T follicular helper cell (primary cell): ENCODE results near the gene GRB2.
"Not testable (repeated sequence)": the region's sequence is repeated elsewhere in the genome, so short reads cannot be mapped to it uniquely, and the experiment has no call there.

ENCODE experiments used
- DNase-seq: peaks from one replicate; pipeline ENCODE4 v3.0.0-alpha.2; 2020; ENCODE audit warnings: low read depth
- total RNA-seq, 2 experiments: gene quantifications; one replicate each; lab custom pipeline; 2026; lab: John Stamatoyannopoulos, UW

GRB2 gene
- total RNA-seq = 185 to 199 reads per million in 2 experiments

GRCh38 chr17:75405365-75406221 is at the start of gene GRB2:
TSS of gene GRB2 (minus strand) at chr17:75405678. CDS start at chr17:75393628, 12,050 bp downstream.
- peak; percentile 99 for DNase-seq

- DNase-seq = not testable (repeated sequence)
Measured at GRCh38 chr17:75454672-75455071, 49.2 kb upstream of the GRB2 start.

- DNase-seq = no peak
Measured at GRCh38 chr17:75454193-75454592, 48.7 kb upstream of the GRB2 start.

GRCh38 chr17:75450270-75450669 is 44.8 kb upstream of the GRB2 start:
- no peak for DNase-seq

GRCh38 chr17:75447951-75448856 is 42.7 kb upstream of the GRB2 start:
- DNase-seq = no peak

- not testable (repeated sequence) for DNase-seq
Measured at GRCh38 chr17:75445896-75446295, 40.4 kb upstream of the GRB2 start.

- DNase-seq = no peak
Measured at GRCh38 chr17:75445296-75445695, 39.8 kb upstream of the GRB2 start.

- DNase-seq = no peak
Measured at GRCh38 chr17:75442168-75443103, 37.0 kb upstream of the GRB2 start.

GRCh38 chr17:75440738-75441448 is 35.4 kb upstream of the GRB2 start:
- no peak for DNase-seq

GRCh38 chr17:75439287-75439686 is 33.8 kb upstream of the GRB2 start:
- DNase-seq = no peak

GRCh38 chr17:75437404-75437803 is 31.9 kb upstream of the GRB2 start:
- DNase-seq = not testable (repeated sequence)

GRCh38 chr17:75434433-75434832 is 29.0 kb upstream of the GRB2 start:
- not testable (repeated sequence) for DNase-seq

- DNase-seq = no peak
Measured at GRCh38 chr17:75433218-75433783, 27.8 kb upstream of the GRB2 start.

- DNase-seq = no peak
Measured at GRCh38 chr17:75430159-75430974, 24.9 kb upstream of the GRB2 start.

- no peak for DNase-seq
Measured at GRCh38 chr17:75428543-75429469, 23.3 kb upstream of the GRB2 start.

GRCh38 chr17:75418531-75418930 is 13.1 kb upstream of the GRB2 start:
- no peak for DNase-seq

- no peak for DNase-seq
Measured at GRCh38 chr17:75417054-75417580, 11.6 kb upstream of the GRB2 start.

GRCh38 chr17:75416006-75416405 is 10.5 kb upstream of the GRB2 start:
- DNase-seq = no peak
